Non-pigmented ciliary epithelial cell (primary cell): ENCODE measurements around the gene SORT1.
A peak's percentile ranks its signal among the peaks of the same experiment; 100 is the strongest.
"Not testable (repeated sequence)": the region's sequence is repeated elsewhere in the genome, so short reads cannot be mapped to it uniquely, and the experiment has no call there.

Source experiments
- DNase-seq: peaks from one replicate; pipeline ENCODE4 v3.0.0-alpha.2; 2010; ENCODE audit warnings: low read depth

The SORT1 gene

DNA sequence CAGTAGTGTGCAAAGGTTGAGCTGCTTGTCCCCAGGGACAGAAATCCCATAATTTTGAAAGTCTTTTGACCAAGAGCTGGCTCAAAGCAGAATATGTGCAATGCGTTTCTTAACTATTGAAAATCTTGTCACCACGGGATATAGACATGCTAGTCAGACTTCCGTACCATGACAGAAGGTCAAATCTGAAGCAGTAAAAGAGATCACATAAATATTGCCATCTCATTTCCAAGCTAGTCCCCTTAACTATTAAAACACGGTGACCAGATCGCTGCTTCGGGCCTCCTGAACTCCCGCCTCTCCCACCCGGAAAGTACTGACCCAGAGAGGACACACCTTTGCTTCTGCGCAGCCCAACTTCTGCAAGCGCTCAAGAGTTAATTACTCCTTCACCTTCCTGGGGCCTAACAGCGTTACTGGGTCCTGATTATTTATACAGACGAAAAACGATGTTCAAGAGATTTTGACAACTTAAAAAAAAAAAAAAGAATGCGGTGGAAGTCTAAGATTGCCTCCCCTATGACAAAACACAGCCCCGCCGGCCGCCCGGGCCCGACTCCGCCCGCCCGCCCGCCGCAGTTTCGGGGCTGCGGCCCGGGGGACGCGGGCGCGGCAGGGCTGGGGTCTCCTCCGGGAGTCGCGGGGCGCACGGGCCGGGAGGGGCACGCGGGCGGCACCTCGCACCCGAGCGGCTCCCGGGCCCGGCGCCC lies 692 bp downstream of the SORT1 start:
- no peak for DNase-seq

DNA sequence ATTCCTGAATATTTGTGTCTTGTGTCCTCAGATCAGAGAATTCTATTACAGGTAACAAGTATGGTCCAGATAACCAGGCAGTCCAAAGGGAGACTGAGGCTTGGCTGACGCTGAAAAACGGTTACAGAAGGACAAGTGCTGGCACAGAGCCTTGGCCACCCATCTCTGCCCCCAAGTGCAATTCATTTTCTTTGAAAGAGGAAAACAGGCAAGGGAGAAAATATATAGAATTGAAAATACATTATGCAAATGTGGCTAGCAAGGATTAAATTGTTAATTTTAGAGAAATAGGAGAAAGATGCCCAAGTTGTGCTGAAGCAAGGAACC lies 1.2 kb downstream of the SORT1 start:
- no peak for DNase-seq

DNA sequence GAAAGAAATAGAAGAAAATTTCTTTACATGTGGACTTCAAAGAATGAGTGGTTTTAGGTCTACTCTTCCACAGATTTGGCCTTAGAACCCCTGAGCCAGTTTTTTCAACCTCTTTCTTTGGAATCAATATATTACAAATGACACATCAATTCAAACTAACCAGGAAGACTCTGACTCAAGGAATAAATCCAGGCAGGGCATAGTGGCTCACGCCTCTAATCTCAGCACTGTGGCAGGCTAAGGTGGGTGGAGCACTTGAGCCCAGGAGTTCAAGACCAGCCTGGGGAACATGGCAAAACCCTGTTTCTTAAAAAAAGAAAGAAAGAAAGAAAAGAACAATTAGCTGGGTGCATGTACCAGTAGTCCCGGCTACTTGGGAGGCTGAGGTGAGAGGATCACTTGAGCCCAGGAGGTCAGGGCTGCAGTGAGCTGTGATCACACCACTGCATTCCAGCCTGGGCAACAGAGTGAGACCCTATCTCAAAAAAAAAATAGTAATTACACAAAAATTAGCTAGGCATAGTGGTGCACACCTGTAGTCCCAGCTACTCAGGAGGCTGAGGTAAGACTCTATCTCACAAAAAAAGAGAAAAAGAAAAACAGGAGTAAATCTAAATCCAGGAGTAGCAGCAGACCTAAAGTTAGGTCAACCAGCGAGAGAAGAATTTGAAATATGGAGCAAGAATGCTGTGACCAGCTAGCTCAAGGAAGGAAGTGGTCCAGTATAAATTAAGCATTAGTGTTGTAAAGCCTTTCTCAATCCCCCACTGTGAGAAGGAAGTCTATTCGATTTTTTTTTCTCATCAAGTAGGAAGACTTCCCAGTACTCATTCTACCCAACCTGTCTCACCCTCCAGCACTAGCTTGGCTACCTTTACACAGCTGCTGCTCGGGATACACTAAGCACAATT lies 1.9 kb downstream of the SORT1 start:
- DNase-seq, result peak; percentile 49

- DNase-seq, result not testable (repeated sequence)
These were observed 2.5 kb downstream of the SORT1 start for GRCh38 chr1:109395282-109395599.

DNA sequence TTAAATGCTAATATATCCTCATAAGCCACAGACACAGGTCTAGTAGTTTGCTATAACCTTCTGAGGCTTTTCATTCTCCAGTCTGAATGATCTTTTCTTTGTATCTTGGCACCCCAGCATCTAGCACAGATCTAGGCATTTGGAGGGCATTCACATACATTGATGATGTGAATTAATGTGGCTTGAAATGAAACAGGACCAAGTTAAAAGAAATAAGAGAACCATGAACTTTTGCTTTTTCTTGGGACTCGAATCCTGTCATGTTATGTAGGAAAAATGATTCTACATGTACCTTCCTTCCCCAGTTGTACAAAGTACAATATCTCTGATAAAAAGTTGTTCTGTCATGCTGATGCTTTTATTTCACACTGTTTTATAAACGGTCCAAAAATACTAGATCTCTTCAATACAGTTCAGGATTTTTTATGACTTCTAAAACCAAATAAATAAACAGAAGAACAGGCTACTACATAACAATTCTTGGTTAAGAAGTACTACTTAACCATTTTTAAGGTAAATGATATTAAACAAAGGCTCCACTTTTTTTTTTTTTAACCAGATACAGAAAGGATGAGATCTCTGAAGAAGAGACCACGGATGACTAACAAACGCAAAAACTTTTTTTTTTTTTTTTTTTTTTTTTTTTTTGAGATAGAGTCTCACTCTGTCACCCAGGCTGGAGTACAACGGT lies 3.0 kb downstream of the SORT1 start:
- no peak for DNase-seq

DNA sequence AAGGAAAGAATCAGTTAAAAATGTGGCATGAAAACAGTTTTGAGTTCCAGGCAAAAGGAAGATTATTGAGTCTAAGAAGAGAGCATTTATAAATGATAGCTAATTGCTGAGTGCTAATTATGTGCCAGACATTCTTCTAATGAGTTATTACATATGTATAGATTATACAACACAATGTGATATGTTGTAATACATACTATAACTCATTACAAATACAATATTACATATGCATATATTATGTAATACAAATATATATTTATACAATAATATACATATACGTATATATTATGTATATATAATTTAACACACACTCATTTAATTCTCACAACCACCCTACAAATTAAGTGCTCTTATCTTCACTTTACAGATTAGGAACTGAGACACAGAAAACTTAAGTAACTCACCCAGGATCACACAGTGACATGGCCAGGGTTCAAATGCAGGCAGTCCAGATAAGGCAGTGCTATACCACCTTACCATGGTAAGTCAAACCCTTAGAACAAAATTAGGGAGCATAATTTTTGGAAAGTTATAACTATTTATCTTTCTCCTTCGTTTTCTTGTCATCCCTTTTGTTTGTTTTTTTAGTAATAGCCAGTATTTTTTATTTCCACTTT lies 4.0 kb downstream of the SORT1 start:
- no peak for DNase-seq

DNA sequence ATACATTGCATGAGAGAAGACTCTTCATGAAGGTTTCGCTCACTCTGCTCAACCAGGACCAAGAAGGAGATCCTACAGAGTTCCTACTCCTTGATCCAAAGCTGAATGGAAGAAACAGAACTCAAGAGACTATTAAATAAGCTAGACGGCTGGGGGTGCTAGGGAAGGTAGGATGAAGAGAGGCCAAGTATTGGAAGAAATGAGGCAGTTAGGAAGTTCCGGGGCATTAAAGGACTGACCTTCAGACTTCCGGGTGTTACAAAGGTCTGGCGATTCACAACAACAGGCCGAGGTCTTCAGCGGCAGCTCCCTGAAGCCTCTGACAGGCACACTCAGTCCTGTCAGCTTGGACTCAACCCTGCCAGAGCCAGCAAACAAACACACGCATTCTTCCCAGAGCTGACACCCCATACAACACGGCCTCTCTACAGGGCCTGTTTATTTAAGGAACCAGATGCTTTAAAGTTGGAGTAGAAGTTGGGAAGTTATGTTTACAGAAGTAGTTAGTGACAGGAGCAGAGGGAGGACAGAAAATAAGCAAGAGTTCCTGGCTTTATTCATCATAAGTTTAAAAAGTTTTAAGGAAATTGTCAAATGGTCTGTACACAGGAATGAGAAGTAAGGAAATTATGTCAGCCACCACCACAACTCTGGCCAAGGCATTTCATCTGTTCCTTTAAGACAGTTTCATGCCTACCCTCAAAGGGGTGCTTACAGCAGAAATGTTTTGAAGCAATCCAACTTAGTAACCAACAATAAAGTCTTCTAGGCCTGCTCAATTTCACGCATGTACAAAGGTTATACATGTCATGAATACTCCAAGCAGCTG lies 4.7 kb downstream of the SORT1 start:
- DNase-seq, result no peak

- no peak for DNase-seq
These were observed 5.5 kb downstream of the SORT1 start for GRCh38 chr1:109392037-109392787.

- no peak for DNase-seq
These were observed 6.1 kb downstream of the SORT1 start for GRCh38 chr1:109391626-109392025.

GRCh38 chr1:109391157-109391556 lies 6.6 kb downstream of the SORT1 start:
- no peak for DNase-seq

- DNase-seq, result no peak
These were observed 7.9 kb downstream of the SORT1 start for GRCh38 chr1:109389638-109390341.

- DNase-seq, result no peak
These were observed 8.7 kb downstream of the SORT1 start for GRCh38 chr1:109388884-109389637.

DNA sequence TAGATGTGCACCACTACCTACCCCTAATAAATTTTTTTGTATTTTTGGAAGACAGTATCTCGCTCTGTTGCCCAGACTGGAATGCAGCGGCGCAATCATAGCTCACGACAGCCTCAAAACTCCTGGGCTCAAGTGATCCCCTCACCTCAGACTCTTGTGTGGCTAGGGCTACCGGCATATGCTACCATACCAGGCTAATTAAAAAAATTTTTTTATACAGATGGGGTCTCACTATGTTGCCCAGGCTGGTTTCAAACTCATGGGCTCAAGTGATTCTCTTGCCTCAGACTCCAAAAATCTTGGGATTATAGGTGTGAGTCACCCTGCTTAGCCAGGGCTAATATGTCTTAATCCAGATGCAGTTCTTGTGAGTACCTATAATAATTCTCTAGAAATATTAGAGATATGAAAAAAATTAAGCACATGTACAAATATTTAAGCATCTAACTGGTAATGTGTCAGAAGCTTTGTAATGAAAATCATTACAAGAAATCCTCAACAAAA lies 9.5 kb downstream of the SORT1 start:
- DNase-seq, result no peak

GRCh38 chr1:109386054-109386717 lies 11.5 kb downstream of the SORT1 start:
- no peak for DNase-seq

DNA sequence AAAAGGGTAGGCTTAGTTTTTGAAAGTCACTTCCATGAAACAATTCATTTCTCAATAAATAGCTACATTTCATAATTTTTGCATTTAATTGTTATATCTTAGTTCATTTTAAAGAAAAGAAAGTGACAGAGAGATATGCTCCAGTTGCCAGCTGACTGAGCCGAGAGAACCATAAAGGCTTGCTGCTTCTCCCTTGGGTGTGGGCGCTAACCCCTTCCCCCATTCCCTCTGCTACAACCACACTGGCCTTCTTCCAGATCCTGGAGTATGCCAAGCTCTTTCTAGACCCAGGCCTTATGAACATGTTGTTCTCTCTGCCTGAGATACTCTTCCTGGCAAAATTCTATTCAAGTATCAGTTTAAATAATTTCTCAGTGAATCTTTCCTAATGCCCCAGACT lies 12.3 kb downstream of the SORT1 start:
- no peak for DNase-seq

GRCh38 chr1:109383854-109384253 lies 13.9 kb downstream of the SORT1 start:
- no peak for DNase-seq

DNA sequence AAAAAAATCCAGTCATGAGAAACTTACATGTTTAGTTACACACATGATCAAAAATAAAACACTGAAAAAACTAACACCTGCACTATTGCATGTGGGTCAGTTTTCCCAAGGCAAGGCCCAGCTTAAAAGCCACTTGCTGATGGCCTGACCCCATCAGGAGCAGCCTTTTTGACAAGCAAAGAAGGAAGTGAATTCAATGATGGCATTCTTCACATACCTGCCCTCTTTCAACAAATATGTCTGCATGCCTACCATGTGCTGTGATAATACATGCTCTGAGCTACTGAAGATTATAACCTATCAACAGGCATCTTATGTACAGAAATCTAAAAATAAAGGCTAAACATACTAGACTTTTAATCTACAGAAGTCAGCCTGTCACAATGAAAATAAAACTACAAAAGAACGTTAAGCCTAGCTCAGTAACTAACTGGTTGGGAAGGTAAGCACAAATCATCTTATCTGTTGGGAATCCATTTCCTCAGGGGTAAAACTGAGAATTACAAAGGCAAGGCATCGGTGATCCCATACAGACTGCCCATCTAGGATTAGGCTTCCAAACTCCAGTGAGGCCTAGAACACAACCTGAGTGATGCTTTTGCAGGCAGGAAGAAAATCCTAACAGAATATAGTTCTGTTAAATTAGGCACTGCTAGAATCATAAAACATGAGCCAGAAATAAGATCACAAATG lies 14.5 kb downstream of the SORT1 start:
- DNase-seq, result no peak

GRCh38 chr1:109381573-109381972 lies 16.1 kb downstream of the SORT1 start:
- no peak for DNase-seq
